ENCODE results near the gene ERCC4.

GRCh38 chr16:13885700-13886099 is 34.3 kb upstream of the ERCC4 start:
- TF ChIP-seq POLR2AphosphoS5 (IDR thresholded peaks at IDR 0.05; ENCODE audit: low read depth, low read length) (no peak), CHD2 (IDR thresholded peaks at IDR 0.05; ENCODE audit: low read length) (no peak), CBX8 (IDR thresholded peaks at IDR 0.05; ENCODE audit: borderline replicate concordance, low read depth, low read length) (no peak)
